GM21390 (cell line): ENCODE data around the gene CCDC192.
A peak's percentile ranks its signal among the peaks of the same experiment; 100 is the strongest.

Experiments
- ATAC-seq: cut with Tn5 transposase; IDR thresholded peaks from one replicate; pipeline ENCODE4 v1.9.1; 2021; ENCODE audit not compliant: unreplicated experiment

Gene CCDC192

GRCh38 chr5:127912411-127912810, 209.2 kb downstream of the CCDC192 start:
- no peak for ATAC-seq

GRCh38 chr5:127916885-127917573, 213.8 kb downstream of the CCDC192 start:
- no peak for ATAC-seq

- no peak for ATAC-seq
Observed at GRCh38 chr5:127919006-127919796, 216.0 kb downstream of the CCDC192 start.

- ATAC-seq = no peak
Observed at GRCh38 chr5:127919818-127920217, 216.6 kb downstream of the CCDC192 start.

- no peak for ATAC-seq
Observed at GRCh38 chr5:127920936-127921335, 217.7 kb downstream of the CCDC192 start.

- no peak for ATAC-seq
Observed at GRCh38 chr5:127922603-127923002, 219.4 kb downstream of the CCDC192 start.

- ATAC-seq = no peak
Observed at GRCh38 chr5:127923804-127924570, 220.8 kb downstream of the CCDC192 start.

GRCh38 chr5:127924606-127925005, 221.4 kb downstream of the CCDC192 start:
- no peak for ATAC-seq

GRCh38 chr5:127925916-127926315, 222.7 kb downstream of the CCDC192 start:
- no peak for ATAC-seq

- ATAC-seq = no peak
Observed at GRCh38 chr5:127926974-127927373, 223.8 kb downstream of the CCDC192 start.

GRCh38 chr5:127928053-127928452, 224.9 kb downstream of the CCDC192 start:
- no peak for ATAC-seq

- no peak for ATAC-seq
Observed at GRCh38 chr5:127930311-127930710, 227.1 kb downstream of the CCDC192 start.

GRCh38 chr5:127931396-127931795, 228.2 kb downstream of the CCDC192 start:
- no peak for ATAC-seq

GRCh38 chr5:127933348-127933747, 230.2 kb downstream of the CCDC192 start:
- ATAC-seq = no peak

GRCh38 chr5:127934791-127935256, 231.6 kb downstream of the CCDC192 start:
- ATAC-seq = no peak

- ATAC-seq = no peak
Observed at GRCh38 chr5:127935398-127935797, 232.2 kb downstream of the CCDC192 start.

GRCh38 chr5:127936439-127936972, 233.3 kb downstream of the CCDC192 start:
- peak; percentile 43 for ATAC-seq

- no peak for ATAC-seq
Observed at GRCh38 chr5:127938746-127939145, 235.6 kb downstream of the CCDC192 start.

- ATAC-seq = no peak
Observed at GRCh38 chr5:127940854-127941253, 237.7 kb downstream of the CCDC192 start.

GRCh38 chr5:127941646-127942045, 238.5 kb downstream of the CCDC192 start:
- ATAC-seq = no peak
